Measurements from ENCODE around the gene BAIAP2.
"Not testable (repeated sequence)": the region's sequence is repeated elsewhere in the genome, so short reads cannot be mapped to it uniquely, and the experiment has no call there.

- not testable (repeated sequence) for TF ChIP-seq CTCF, POLR2A (IDR thresholded peaks at IDR 0.05)
Measured at GRCh38 chr17:81154016-81154415, 119.1 kb downstream of the BAIAP2 start.
